HG03159 (cell line): ENCODE data around the gene PEAK3.

Experiments
- ATAC-seq: cut with Tn5 transposase; IDR thresholded peaks from one replicate; pipeline ENCODE4 v1.9.1; 2021; ENCODE audit warnings: mild to moderate bottlenecking, moderate library complexity; ENCODE audit not compliant: unreplicated experiment

The PEAK3 gene

DNA sequence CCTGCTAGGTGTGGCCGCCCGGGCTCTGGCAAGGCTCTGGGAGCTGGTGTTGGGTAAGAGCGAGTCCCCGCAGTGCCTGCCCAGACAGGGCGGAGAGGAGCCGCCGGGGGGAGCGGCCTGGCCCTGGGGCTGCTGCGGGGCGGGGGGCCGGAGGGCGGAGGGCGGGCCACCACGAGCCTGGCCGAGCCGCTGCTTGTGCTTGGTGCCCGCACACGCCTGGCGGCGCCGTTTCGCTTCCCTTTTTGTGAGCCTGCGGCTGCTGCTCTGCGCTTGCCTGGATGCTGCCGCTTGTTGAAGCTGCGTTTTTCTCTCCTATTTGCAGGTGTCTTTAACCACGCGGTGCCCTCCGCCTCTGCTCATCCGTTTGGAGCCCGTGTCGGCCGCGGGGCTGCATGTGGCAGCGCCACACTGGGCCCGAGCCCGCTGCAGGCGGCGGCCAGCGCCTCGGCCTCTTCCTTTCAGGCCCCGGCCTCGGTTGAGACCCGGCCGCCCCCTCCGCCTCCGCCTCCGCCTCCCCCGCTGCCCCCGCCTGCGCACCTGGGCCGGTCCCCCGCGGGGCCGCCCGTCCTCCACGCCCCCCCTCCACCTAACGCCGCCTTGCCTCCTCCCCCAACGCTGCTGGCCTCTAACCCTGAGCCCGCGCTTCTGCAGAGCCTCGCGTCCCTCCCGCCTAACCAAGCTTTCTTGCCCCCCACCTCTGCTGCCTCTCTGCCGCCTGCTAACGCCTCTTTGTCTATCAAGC is 54.4 kb downstream of the PEAK3 start:
- no peak for ATAC-seq

DNA sequence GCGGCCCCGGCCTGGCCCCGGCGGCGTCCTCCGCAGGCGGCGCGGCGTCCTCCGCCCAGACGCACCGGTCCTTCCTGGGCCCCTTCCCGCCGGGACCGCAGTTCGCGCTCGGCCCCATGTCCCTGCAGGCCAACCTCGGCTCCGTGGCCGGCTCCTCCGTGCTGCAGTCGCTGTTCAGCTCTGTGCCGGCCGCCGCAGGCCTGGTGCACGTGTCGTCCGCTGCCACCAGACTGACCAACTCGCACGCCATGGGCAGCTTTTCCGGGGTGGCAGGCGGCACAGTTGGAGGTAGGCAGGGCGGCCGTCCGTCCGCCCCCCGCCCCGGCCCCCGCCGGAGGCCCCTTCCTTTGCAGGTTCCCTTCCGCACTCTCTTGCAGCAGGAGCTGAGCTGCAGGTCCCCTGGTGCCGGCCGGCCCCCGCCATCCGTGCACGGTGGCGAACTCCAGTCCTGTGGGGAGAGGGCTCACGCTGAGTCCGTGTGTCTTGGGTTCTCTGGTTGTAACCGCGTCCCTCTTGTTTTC is 55.1 kb downstream of the PEAK3 start:
- no peak for ATAC-seq

DNA sequence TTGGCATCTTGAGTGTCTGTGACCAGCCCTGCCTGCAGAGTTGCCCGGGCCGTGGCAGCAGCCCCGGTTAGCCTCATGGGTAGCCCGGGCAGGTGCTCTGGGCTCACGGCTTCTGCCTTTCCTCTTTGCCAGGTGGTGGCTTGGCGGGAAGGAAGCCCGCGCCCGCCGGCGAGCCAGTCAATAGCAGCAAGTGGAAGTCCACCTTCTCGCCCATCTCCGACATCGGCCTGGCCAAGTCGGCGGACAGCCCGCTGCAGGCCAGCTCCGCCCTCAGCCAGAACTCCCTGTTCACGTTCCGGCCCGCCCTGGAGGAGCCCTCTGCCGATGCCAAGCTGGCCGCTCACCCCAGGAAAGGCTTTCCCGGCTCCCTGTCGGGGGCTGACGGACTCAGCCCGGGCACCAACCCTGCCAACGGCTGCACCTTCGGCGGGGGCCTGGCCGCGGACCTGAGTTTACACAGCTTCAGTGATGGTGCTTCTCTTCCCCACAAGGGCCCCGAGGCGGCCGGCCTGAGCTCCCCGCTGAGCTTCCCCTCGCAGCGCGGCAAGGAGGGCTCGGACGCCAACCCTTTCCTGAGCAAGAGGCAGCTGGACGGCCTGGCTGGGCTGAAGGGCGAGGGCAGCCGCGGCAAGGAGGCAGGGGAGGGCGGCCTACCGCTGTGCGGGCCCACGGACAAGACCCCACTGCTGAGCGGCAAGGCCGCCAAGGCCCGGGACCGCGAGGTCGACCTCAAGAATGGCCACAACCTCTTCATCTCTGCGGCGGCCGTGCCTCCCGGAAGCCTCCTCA is 55.7 kb downstream of the PEAK3 start:
- no peak for ATAC-seq

DNA sequence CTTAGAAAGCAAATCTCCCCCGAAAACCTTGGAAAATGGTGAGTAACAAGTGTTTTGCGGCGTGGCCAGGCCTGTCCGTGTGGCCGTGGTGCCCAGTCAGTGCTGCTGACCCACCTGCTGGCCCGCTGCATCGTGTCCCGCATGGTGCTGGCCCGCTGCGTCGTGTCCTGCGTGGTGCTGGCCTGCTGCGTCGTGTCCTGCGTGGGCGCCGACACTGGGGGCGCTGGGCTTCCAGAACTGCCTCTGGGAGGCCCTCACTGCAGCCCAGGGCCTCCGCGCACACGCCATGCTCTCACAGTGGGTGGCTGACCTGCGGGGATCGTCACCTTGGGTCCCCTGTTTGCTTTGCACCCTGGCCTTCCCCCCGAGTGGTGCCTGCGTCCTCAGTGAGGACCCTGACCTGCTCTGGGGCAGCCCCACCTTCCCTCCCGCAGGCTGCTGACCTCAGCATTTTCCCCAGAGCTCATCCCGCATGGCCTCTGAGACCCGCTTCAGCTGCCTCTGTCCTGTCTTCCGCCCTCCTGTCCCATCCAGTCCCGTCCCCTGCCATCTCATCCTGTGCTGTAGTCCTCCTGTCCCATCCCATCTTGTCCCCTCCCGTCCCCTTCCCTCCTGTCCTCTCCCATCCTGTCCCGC is 56.4 kb downstream of the PEAK3 start:
- no peak for ATAC-seq

DNA sequence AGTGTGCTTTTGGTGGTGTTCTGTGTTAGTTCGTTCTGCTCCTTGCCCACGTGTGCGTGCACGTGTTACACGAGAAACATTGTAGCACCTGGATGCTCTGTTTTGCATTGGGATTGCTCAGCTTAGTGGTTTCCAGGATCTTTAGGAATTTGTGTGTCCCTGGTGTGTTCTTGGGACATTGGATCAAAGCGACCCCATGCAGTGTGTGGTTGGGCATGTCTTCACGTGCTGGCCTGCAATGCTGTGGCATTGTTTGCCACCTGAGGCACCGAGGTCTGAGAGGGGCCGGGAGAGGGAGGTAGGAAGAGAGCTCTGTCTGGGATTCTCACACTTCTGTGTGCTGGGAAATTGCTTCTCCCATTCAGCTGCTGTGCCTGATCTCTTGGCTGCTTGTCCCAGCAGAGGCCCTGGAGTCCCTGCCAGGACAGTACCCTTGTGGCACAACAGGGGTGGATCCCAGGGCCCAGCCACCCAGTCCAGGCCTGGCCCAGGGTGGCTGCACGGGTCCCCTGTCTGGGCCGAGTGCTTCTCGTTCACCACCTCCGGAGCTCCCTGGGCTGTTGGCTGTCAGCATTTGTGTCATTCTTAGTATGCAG is 57.1 kb downstream of the PEAK3 start:
- no peak for ATAC-seq
